Fibroblast of villous mesenchyme (primary cell): Measurements from ENCODE around the gene RPS6KL1. TPM values are rescaled to one million over a fixed set of nuclear protein-coding genes. Genes with fewer than 3 reads are reported as not detected.

ENCODE experiments used
- DNase-seq: peaks from one replicate; pipeline ENCODE4 v3.0.0-alpha.2; 2010; ENCODE audit warnings: low read depth
- H3K4me3 ChIP-seq: 2 replicates; pipeline ENCODE4 v1.5.1; 2011; ENCODE audit warnings: low read depth, mild to moderate bottlenecking, low read length
- total RNA-seq: library from RNA; depleted of rRNA; stranded (reverse); fragments of >200 nt; gene quantifications from 2 replicates; pipeline ENCODE4 v1.2.3, GENCODE V29; 2012
- TF ChIP-seq, protein P1 (sequence below): IDR thresholded peaks from 2 replicates; pipeline ENCODE4 v1.5.1; 2012; ENCODE audit warnings: low read depth, mild to moderate bottlenecking, low read length; ENCODE audit not compliant: insufficient read depth

The RPS6KL1 gene
- total RNA-seq, 1 donor: 2.2 TPM

- DNase-seq: peak; percentile 7
- TF ChIP-seq, protein P1, sequence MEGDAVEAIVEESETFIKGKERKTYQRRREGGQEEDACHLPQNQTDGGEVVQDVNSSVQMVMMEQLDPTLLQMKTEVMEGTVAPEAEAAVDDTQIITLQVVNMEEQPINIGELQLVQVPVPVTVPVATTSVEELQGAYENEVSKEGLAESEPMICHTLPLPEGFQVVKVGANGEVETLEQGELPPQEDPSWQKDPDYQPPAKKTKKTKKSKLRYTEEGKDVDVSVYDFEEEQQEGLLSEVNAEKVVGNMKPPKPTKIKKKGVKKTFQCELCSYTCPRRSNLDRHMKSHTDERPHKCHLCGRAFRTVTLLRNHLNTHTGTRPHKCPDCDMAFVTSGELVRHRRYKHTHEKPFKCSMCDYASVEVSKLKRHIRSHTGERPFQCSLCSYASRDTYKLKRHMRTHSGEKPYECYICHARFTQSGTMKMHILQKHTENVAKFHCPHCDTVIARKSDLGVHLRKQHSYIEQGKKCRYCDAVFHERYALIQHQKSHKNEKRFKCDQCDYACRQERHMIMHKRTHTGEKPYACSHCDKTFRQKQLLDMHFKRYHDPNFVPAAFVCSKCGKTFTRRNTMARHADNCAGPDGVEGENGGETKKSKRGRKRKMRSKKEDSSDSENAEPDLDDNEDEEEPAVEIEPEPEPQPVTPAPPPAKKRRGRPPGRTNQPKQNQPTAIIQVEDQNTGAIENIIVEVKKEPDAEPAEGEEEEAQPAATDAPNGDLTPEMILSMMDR: no peak
- H3K4me3 ChIP-seq: no peak overlapping the region
Observed at GRCh38 chr14:74858022-74858421, 65.0 kb downstream of the RPS6KL1 start.

GRCh38 chr14:74856366-74856765 lies 66.7 kb downstream of the RPS6KL1 start:
- DNase-seq: no peak
- TF ChIP-seq, protein P1: no peak

DNA sequence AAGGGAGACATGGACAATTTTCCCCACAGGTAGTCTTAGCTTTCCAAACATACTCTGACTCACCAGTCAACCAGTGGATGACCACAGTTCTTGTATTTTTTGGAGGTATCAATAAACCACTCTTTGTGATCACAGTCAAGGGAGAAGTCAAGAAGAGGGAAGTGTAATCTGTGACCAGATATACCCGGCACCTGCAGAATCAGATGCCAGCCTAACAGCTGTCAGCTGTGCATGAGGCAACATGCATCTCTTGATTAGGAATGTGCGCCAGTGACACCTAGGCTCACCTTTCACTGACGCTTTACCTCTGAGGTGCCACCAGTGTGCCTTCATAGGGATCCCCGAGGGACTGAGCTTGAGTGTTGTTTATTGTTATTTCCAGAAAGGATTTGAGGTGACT lies 67.1 kb downstream of the RPS6KL1 start:
- DNase-seq: no peak
- TF ChIP-seq, protein P1: no peak
- H3K4me3 ChIP-seq: no peak overlapping the region

More at GRCh38 chr14:74856366-74856765, 66.7 kb downstream of the RPS6KL1 start:
- no peak overlapping the region for H3K4me3 ChIP-seq

GRCh38 chr14:74855021-74855420 lies 68.0 kb downstream of the RPS6KL1 start:
- peak; percentile 12 for DNase-seq
- TF ChIP-seq, protein P1: no peak

More at GRCh38 chr14:74855021-74855420, 68.0 kb downstream of the RPS6KL1 start:
- H3K4me3 ChIP-seq: no peak overlapping the region

Other genes with a start within 250 kb of the RPS6KL1 start
- 39.0 and 44.5 TPM in 2 replicates for gene AREL1, start 210.2 kb downstream of the RPS6KL1 start, total RNA-seq
- gene FCF1, start 210.1 kb downstream of the RPS6KL1 start, total RNA-seq: 22.5 and 24.2 TPM in 2 replicates
- gene YLPM1, start 159.9 kb downstream of the RPS6KL1 start, total RNA-seq: 43.8 and 44.5 TPM in 2 replicates
- gene PROX2, start 47.1 kb downstream of the RPS6KL1 start, total RNA-seq: under 0.01 TPM in 1 of 2 replicates, not detected in the other
- 61.5 and 62.6 TPM in 2 replicates for gene DLST, start 41.3 kb downstream of the RPS6KL1 start, total RNA-seq
- gene PGF, start 32.3 kb upstream of the RPS6KL1 start, total RNA-seq: 0.64 and 0.86 TPM in 2 replicates
- gene EIF2B2, start 79.7 kb upstream of the RPS6KL1 start, total RNA-seq: 46.6 and 49.6 TPM in 2 replicates
- gene MLH3, start 128.2 kb upstream of the RPS6KL1 start, total RNA-seq: 21.6 and 25.9 TPM in 2 replicates
- gene ACYP1, start 140.8 kb upstream of the RPS6KL1 start, total RNA-seq: 2.9 and 11.2 TPM in 2 replicates
- 0.64 and 2.2 TPM in 2 replicates for gene ZC2HC1C, start 146.4 kb upstream of the RPS6KL1 start, total RNA-seq
- 32.0 and 39.3 TPM in 2 replicates for gene NEK9, start 203.8 kb upstream of the RPS6KL1 start, total RNA-seq